Neural cell (in vitro differentiated cells): ENCODE measurements around the gene FAM200B. TPM values are rescaled to one million over a fixed set of nuclear protein-coding genes. Genes with fewer than 3 reads are reported as not detected.

Source experiments
- H2AFZ ChIP-seq: fragments of 200-600, 300-800 bp; sonication (generic), shearing (Covaris generic); 2 replicates; pipeline ENCODE4 v1.6.0; 2014; ENCODE audit warnings: low read depth, mild to moderate bottlenecking, antibody characterized with exemption, low read length, moderate library complexity
- H3F3A ChIP-seq: fragments of 200-600 bp; shearing (Covaris generic); 2 replicates; pipeline ENCODE4 v1.6.1; 2016; ENCODE audit warnings: mild to moderate bottlenecking, moderate library complexity, mixed read lengths, antibody characterized with exemption, low read length; ENCODE audit not compliant: insufficient read depth, poor library complexity, severe bottlenecking
- H3K27ac ChIP-seq: fragments of 200-600, 300-800 bp; sonication (generic), shearing (Covaris generic); 2 replicates; pipeline ENCODE4 v1.5.1; 2014; ENCODE audit warnings: mild to moderate bottlenecking, low read length, moderate library complexity
- H3K27me3 ChIP-seq: fragments of 300-800, 200-600 bp; sonication (generic), shearing (Covaris generic); 2 replicates; pipeline ENCODE4 v1.6.0; 2014; ENCODE audit warnings: mild to moderate bottlenecking, low read depth, low read length, moderate library complexity; ENCODE audit not compliant: insufficient read depth
- H3K36me3 ChIP-seq: fragments of 300-800, 200-600 bp; sonication (generic), shearing (Covaris generic); 2 replicates; pipeline ENCODE4 v1.5.1; 2014; ENCODE audit warnings: mild to moderate bottlenecking, antibody characterized with exemption, low read length, moderate library complexity; ENCODE audit not compliant: insufficient read depth
- H3K4me2 ChIP-seq: fragments of 300-800, 200-600 bp; sonication (generic), shearing (Covaris generic); 2 replicates; pipeline ENCODE4 v1.6.0; 2014; ENCODE audit warnings: mild to moderate bottlenecking, low read length
- H3K4me3 ChIP-seq: fragments of 300-800, 200-600 bp; sonication (generic), shearing (Covaris generic); 2 replicates; pipeline ENCODE4 v1.5.1; 2014; ENCODE audit warnings: mild to moderate bottlenecking, low read length, moderate library complexity
- H3K79me2 ChIP-seq: fragments of 200-600 bp; shearing (Covaris generic); replicated peaks from 2 replicates; pipeline ENCODE4 v1.6.0; 2014; ENCODE audit warnings: mild to moderate bottlenecking, low read length, moderate library complexity; ENCODE audit not compliant: insufficient read depth
- H3K9ac ChIP-seq: fragments of 300-800, 200-600 bp; sonication (generic), shearing (Covaris generic); 2 replicates; pipeline ENCODE4 v1.6.1; 2016; ENCODE audit warnings: mild to moderate bottlenecking, low read length, mixed read lengths
- H3K9me2 ChIP-seq: fragments of 200-600 bp; shearing (Covaris generic); 2 replicates; pipeline ENCODE4 v1.6.1; 2016; ENCODE audit warnings: mild to moderate bottlenecking, low read length, mixed read lengths; ENCODE audit not compliant: insufficient read depth
- H3K9me3 ChIP-seq: fragments of 200-600, 300-800 bp; sonication (generic), shearing (Covaris generic); 2 replicates; pipeline ENCODE4 v1.6.1; 2016; ENCODE audit warnings: mild to moderate bottlenecking, mixed run types, low read length, moderate library complexity, mixed read lengths
- H4K20me1 ChIP-seq: fragments of 200-600 bp; shearing (Covaris generic); 2 replicates; pipeline ENCODE4 v1.6.1; 2016; ENCODE audit warnings: mild to moderate bottlenecking, mixed run types; ENCODE audit not compliant: insufficient read depth
- CTCF ChIP-seq: fragments of 450-650 bp; IDR thresholded peaks from 2 replicates; pipeline ENCODE4 v1.5.1; 2014; ENCODE audit warnings: antibody characterized with exemption, mild to moderate bottlenecking, moderate library complexity; ENCODE audit not compliant: poor library complexity, severe bottlenecking
- EP300 ChIP-seq: fragments of 450-650 bp; conservative IDR thresholded peaks from 2 replicates; pipeline ENCODE4 v1.6.1; 2014; ENCODE audit warnings: antibody characterized with exemption, mild to moderate bottlenecking, moderate library complexity; ENCODE audit not compliant: poor library complexity, severe bottlenecking
- EZH2 ChIP-seq: fragments of 200-600, 300-800 bp; shearing (Covaris generic), sonication (generic); IDR thresholded peaks from 2 replicates; pipeline ENCODE4 v1.6.1; 2014; ENCODE audit warnings: antibody characterized with exemption, low read length, borderline replicate concordance, mild to moderate bottlenecking; ENCODE audit not compliant: insufficient read depth, poor library complexity, severe bottlenecking
- MXI1 ChIP-seq: fragments of 450-650 bp; conservative IDR thresholded peaks from 2 replicates; pipeline ENCODE4 v1.6.1; 2014; ENCODE audit warnings: antibody characterized with exemption, mild to moderate bottlenecking; ENCODE audit not compliant: poor library complexity, severe bottlenecking
- POLR2AphosphoS5 ChIP-seq: IDR thresholded peaks from 2 replicates; pipeline ENCODE4 v1.6.1; 2012
- RAD21 ChIP-seq: fragments of 450-650 bp; conservative IDR thresholded peaks from 2 replicates; pipeline ENCODE4 v1.6.1; 2014; ENCODE audit warnings: antibody characterized with exemption, mild to moderate bottlenecking, moderate library complexity
- REST ChIP-seq: IDR thresholded peaks from 2 replicates; pipeline ENCODE4 v1.6.1; 2012; ENCODE audit warnings: borderline replicate concordance
- SMC3 ChIP-seq: fragments of 450-650 bp; conservative IDR thresholded peaks from 2 replicates; pipeline ENCODE4 v1.6.1; 2014; ENCODE audit warnings: antibody characterized with exemption, mild to moderate bottlenecking, moderate library complexity; ENCODE audit not compliant: poor library complexity
- TAF1 ChIP-seq: IDR thresholded peaks from 2 replicates; pipeline ENCODE4 v1.6.1; 2012; ENCODE audit warnings: low read depth
- polyA plus RNA-seq: library from polyadenylated mRNA; depleted of rRNA; stranded (reverse); fragments of >200 nt; gene quantifications from 2 replicates; pipeline ENCODE4 v1.2.3, GENCODE V29; 2014

The FAM200B gene
- polyA plus RNA-seq, 1 donor from 2014 or later = 238 TPM

GRCh38 chr4:15653864-15654592 lies 27.6 kb upstream of the FAM200B start:
- H3K4me3 ChIP-seq = peak overlapping the region; percentile 82
- H3K9me3 ChIP-seq = no peaks in the 10 kb centered on the region
- H3K9me2 ChIP-seq = no peaks in the 10 kb centered on the region
- no peaks in the 10 kb centered on the region for H3K36me3 ChIP-seq
- H3K9ac ChIP-seq = peak overlapping the region; percentile 92
- peak overlapping the region; percentile 88 for H3K27ac ChIP-seq
- H2AFZ ChIP-seq = peak overlapping the region; percentile 61
- H3K4me2 ChIP-seq = peak overlapping the region; percentile 99
- peaks cover 15% of the 10 kb centered on the region for H3F3A ChIP-seq
- peaks cover 51% of the 10 kb centered on the region for H3K79me2 ChIP-seq
- no peaks in the 10 kb centered on the region for H3K27me3 ChIP-seq
- no peak for TF ChIP-seq TAF1
- TF ChIP-seq EZH2 = no peak
- no peak for TF ChIP-seq EP300
- TF ChIP-seq MXI1 = no peak
- TF ChIP-seq RAD21 = no peak
- TF ChIP-seq SMC3 = no peak
- TF ChIP-seq CTCF = no peak
- TF ChIP-seq REST = no peak
- TF ChIP-seq POLR2AphosphoS5 = no peak
- H4K20me1 ChIP-seq = no peaks in the 10 kb centered on the region

- Histone ChIP-seq H3K27ac (peak overlapping the region; percentile 88), H3F3A (peaks cover 15% of the 10 kb centered on the region), H3K9ac (peak overlapping the region; percentile 92), H3K27me3 (no peaks in the 10 kb centered on the region), H2AFZ (peak overlapping the region; percentile 61), H3K9me3 (no peaks in the 10 kb centered on the region), H3K9me2 (no peaks in the 10 kb centered on the region), H4K20me1 (no peaks in the 10 kb centered on the region), H3K36me3 (no peaks in the 10 kb centered on the region), H3K4me2 (peak overlapping the region; percentile 99), H3K4me3 (peak overlapping the region; percentile 82), H3K79me2 (peaks cover 45% of the 10 kb centered on the region)
- TF ChIP-seq TAF1 (no peak), MXI1 (no peak), EZH2 (no peak), EP300 (no peak), SMC3 (peak; percentile 32), POLR2AphosphoS5 (no peak), RAD21 (no peak), CTCF (no peak), REST (peak; percentile 0)
These were observed 26.9 kb upstream of the FAM200B start for GRCh38 chr4:15654593-15655222.
